WERI-Rb-1 (cell line): Measurements from ENCODE around the gene TSC22D4.

Source experiments
- DNase-seq: peaks from one replicate; pipeline ENCODE4 v3.0.0-alpha.2; 2020
- H3K27ac ChIP-seq: fragments of 250-450 bp; sonication (Bioruptor Pico); 2 replicates; pipeline ENCODE4 v1.5.1; 2020; ENCODE audit warnings: mild to moderate bottlenecking, moderate library complexity
- H3K27me3 ChIP-seq: fragments of 250-450 bp; sonication (Bioruptor Pico); 2 replicates; pipeline ENCODE4 v1.5.1; 2021; ENCODE audit warnings: mild to moderate bottlenecking, low read depth, moderate library complexity; ENCODE audit not compliant: insufficient read depth, severe bottlenecking
- H3K36me3 ChIP-seq: fragments of 250-450 bp; sonication (Bioruptor Pico); 2 replicates; pipeline ENCODE4 v1.5.1; 2020; ENCODE audit warnings: mild to moderate bottlenecking, moderate library complexity
- H3K4me3 ChIP-seq: 2 replicates; pipeline ENCODE4 v1.5.1; 2011; ENCODE audit warnings: low read depth, mild to moderate bottlenecking, control low read depth, low read length
- H3K9me3 ChIP-seq: fragments of 250-450 bp; sonication (Bioruptor Pico); 2 replicates; pipeline ENCODE4 v1.5.1; 2021; ENCODE audit warnings: mild to moderate bottlenecking, moderate library complexity; ENCODE audit not compliant: severe bottlenecking
- TF ChIP-seq, protein P1 (sequence below): IDR thresholded peaks from 2 replicates; pipeline ENCODE4 v1.5.1; 2011; ENCODE audit warnings: low read depth, mild to moderate bottlenecking, control low read depth, inconsistent platforms, low read length

TSC22D4 gene

DNA sequence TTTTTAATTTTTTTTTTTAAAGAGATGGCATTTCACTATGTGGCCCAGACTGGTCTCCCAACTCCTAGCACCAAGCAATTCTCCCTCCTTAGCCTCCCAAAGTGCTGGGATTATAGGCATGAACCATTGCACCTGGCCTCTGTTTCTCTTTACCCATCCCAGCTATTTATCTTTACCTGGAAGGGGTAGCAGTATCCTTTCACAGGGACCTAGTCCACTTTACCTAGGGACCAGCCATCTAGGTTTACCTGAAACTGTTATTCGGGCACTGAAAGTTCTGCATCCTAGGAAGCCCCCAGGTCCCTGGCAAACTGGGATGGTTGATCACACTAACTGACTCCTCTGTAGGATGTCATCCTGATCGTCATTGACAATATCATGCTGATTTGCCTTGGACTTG, 38.3 kb upstream of the TSC22D4 start:
- TF ChIP-seq, protein P1, sequence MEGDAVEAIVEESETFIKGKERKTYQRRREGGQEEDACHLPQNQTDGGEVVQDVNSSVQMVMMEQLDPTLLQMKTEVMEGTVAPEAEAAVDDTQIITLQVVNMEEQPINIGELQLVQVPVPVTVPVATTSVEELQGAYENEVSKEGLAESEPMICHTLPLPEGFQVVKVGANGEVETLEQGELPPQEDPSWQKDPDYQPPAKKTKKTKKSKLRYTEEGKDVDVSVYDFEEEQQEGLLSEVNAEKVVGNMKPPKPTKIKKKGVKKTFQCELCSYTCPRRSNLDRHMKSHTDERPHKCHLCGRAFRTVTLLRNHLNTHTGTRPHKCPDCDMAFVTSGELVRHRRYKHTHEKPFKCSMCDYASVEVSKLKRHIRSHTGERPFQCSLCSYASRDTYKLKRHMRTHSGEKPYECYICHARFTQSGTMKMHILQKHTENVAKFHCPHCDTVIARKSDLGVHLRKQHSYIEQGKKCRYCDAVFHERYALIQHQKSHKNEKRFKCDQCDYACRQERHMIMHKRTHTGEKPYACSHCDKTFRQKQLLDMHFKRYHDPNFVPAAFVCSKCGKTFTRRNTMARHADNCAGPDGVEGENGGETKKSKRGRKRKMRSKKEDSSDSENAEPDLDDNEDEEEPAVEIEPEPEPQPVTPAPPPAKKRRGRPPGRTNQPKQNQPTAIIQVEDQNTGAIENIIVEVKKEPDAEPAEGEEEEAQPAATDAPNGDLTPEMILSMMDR, result no peak
- Histone ChIP-seq H3K27ac (no peak overlapping the region), H3K27me3 (no peaks in the 10 kb centered on the region), H3K36me3 (no peaks in the 10 kb centered on the region), H3K9me3 (no peaks in the 10 kb centered on the region), H3K4me3 (no peak overlapping the region)
- no peak for DNase-seq

DNA sequence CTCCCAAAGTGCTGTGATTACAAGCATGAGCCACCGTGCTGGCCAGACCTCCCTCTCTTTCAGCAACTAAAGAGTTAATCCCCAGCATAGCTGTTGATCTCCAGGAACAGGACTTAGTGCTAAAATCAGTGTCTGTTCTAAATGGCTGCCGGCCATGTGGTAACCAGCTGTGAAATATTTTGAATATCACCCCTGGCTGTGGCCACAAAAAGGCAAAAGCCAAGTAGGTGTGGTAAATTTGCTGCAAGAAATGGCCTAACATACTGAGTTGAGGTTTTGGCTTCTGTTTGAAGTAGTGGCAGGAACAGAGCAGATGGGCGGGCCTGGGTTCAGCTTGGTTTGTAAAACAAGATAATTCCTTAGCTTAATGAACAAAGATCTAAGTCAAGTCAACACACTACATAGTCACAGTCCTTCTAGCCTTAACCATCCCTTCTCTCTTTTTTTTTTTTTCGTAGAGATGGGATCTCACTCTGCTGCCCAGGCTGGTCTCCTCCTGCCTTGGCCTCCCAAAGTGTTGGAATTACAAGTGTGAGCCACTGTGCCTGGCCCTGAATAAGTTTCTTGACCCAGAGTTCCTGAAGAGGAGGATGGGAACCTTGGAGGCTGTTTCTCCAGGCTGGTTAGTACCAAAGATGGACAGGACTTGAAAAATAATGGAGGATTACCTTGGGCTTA, 37.3 kb upstream of the TSC22D4 start:
- Histone ChIP-seq H3K27me3 (no peaks in the 10 kb centered on the region), H3K4me3 (no peak overlapping the region), H3K9me3 (no peaks in the 10 kb centered on the region), H3K36me3 (no peaks in the 10 kb centered on the region), H3K27ac (no peak overlapping the region)
- peak; percentile 11 for DNase-seq
- TF ChIP-seq, protein P1, result no peak

DNA sequence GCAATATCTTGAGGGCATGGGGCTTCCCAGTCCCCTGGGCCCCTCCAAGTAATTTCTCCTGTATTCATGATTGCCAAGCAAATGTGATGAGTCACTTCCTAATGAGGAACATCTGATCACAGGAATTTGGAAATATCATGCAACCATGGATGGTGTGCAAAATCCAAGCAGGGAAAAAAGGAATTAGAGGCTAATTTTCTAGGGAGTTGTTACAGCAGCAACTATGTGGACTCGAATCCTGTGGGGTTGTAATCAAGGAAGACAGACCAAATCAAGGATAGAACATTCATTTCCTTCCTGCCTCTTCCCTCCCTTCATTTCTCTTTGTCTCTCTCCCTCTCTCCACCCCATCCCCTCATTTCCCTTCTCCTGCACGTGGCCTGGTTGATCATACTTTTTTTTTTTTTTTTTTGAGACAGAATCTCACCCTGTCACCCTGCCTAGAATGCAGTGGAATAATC, 36.1 kb upstream of the TSC22D4 start:
- Histone ChIP-seq H3K27me3 (no peaks in the 10 kb centered on the region), H3K27ac (no peak overlapping the region), H3K9me3 (no peaks in the 10 kb centered on the region), H3K4me3 (no peak overlapping the region), H3K36me3 (no peaks in the 10 kb centered on the region)
- TF ChIP-seq, protein P1, result no peak
- DNase-seq, result no peak

DNA sequence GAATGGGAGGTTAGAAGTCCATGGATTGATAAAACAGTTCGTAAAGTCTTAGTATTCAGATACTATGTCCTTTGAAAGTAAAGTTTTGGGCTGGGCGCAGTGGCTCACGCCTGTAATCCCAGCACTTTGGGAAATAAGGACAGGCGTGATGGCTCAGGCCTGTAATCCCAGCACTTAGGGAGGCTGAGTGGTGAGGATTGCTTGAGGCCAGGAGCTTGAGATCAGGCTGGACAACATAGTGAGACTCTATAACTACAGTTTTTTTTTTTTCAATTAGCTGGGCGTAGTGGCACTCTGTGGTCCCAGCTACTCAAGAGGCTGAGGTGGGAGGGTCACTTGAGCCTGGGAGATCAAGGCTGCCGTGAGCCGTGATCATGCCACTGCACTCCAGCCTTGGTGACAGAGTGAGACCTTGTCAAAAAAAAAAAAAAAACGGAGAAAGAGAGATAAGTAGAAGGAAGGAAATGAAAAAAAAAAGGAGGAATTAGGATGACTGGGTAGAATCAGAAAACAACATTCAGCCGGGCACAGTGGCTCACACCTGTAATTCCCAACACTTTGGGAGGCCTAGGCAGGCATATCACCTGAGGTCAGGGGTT, 34.3 kb upstream of the TSC22D4 start:
- Histone ChIP-seq H3K27ac (no peak overlapping the region), H3K27me3 (no peaks in the 10 kb centered on the region), H3K4me3 (no peak overlapping the region), H3K9me3 (no peaks in the 10 kb centered on the region), H3K36me3 (no peaks in the 10 kb centered on the region)
- TF ChIP-seq, protein P1, result no peak
- no peak for DNase-seq

DNA sequence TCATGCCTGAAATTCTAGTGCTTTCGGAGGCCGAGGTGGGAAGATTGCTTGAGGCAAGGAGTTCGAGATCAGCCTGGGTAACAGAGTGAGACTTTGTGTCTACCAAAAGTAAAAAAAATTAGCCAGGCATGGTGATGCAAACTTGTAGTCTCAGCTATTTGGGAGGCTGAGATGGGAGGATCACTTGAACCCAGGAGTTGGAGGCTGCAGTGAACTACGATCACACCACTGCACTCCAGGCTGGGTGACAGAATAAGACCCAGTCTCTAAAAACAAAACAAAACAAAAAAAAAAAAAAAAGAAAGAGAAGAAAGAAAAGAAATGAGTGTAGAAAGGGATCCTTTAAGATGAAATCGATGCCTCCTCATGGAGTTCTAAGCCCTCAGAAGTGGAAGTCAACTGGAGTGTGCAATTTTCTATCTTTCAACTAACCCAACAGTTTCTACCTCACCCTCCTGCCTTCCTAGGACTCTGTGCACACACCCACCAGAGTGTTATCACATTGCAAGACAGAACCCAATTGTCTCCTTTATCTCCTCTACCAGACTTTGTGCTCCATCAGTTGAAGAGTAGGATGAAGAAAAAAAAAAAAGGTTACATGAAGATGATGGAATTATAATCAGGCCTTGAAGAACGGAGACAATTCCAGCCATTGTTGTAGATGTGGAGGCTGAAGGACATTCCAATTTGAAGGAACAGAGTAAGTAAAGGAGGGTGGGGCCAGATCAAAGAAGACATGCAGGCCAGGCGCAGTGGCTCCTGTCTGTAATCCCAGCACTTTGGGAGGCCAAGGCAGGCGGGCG, 31.6 kb upstream of the TSC22D4 start:
- Histone ChIP-seq H3K36me3 (no peaks in the 10 kb centered on the region), H3K27ac (no peak overlapping the region), H3K9me3 (no peaks in the 10 kb centered on the region), H3K4me3 (no peak overlapping the region), H3K27me3 (no peaks in the 10 kb centered on the region)
- no peak for DNase-seq
- TF ChIP-seq, protein P1, result no peak
